HFFc6 (cell line): ENCODE measurements around the gene PLEKHA7. TPM values are rescaled to one million over a fixed set of nuclear protein-coding genes. Genes with fewer than 3 reads are reported as not detected.
"Not testable (repeated sequence)": the region's sequence is repeated elsewhere in the genome, so short reads cannot be mapped to it uniquely, and the experiment has no call there.

Experiments used
- DNase-seq: peaks from one replicate; pipeline ENCODE4 v3.0.0-alpha.2; 2018
- H3K27ac Mint-ChIP-seq: 2 replicates; pipeline ENCODE4 v1.8.0; 2020; ENCODE audit warnings: mild to moderate bottlenecking, mixed read lengths
- H3K27me3 Mint-ChIP-seq: 2 replicates; pipeline ENCODE4 v1.8.0; 2021; ENCODE audit warnings: mild to moderate bottlenecking, moderate library complexity, mixed read lengths; ENCODE audit not compliant: insufficient read depth
- H3K36me3 Mint-ChIP-seq: 2 replicates; pipeline ENCODE4 v1.8.0; 2021; ENCODE audit warnings: low read depth, mixed read lengths
- H3K4me1 Mint-ChIP-seq: 2 replicates; pipeline ENCODE4 v1.8.0; 2020; ENCODE audit warnings: low read depth, mixed read lengths
- H3K4me3 Mint-ChIP-seq: 2 replicates; pipeline ENCODE4 v1.8.0; 2020; ENCODE audit warnings: mild to moderate bottlenecking, moderate library complexity, mixed read lengths
- H3K9me3 Mint-ChIP-seq: 2 replicates; pipeline ENCODE4 v1.8.0; 2020; ENCODE audit warnings: mild to moderate bottlenecking, mixed read lengths
- CTCF ChIP-seq: fragments of 200-600 bp; sonication (generic); IDR thresholded peaks from 2 replicates; pipeline ENCODE4 v1.5.0; 2021; ENCODE audit warnings: antibody characterized with exemption, mild to moderate bottlenecking
- total RNA-seq, 6 experiments: library from RNA; stranded (reverse); fragmentation: NEBNext Ultra II Directional; extraction: Animal tissue kit (Norgen Biotek cat#: 25700); gene quantifications; 2 replicates in 1 of 6; 3 replicates in 5 of 6; pipeline ENCODE4 v1.2.3, GENCODE V29; 2021

Gene PLEKHA7
- total RNA-seq, 6 experiments from 2014 or later, result 0.07 to 0.24 (median 0.08) TPM; not detected in 3

- DNase-seq, result no peak
- Mint-ChIP-seq H3K9me3 (peaks cover 4% of the 10 kb centered on the region; the same call in 1 of the 2 replicates), H3K36me3 (no peaks in the 10 kb centered on the region), H3K27me3 (peaks cover 13% of the 10 kb centered on the region), H3K4me1 (no peaks in the 10 kb centered on the region), H3K27ac (no peak overlapping the region), H3K4me3 (no peak overlapping the region)
- no peak for TF ChIP-seq CTCF
Observed at GRCh38 chr11:16909359-16910035, 104.7 kb downstream of the PLEKHA7 start.

GRCh38 chr11:16905375-16905774, 108.8 kb downstream of the PLEKHA7 start:
- Mint-ChIP-seq H3K36me3 (no peaks in the 10 kb centered on the region), H3K27me3 (peaks cover 1% of the 10 kb centered on the region), H3K4me1 (no peaks in the 10 kb centered on the region), H3K4me3 (no peak overlapping the region), H3K27ac (no peak overlapping the region), H3K9me3 (peaks cover 4% of the 10 kb centered on the region; the same call in 1 of the 2 replicates)
- no peak for TF ChIP-seq CTCF
- no peak for DNase-seq

- not testable (repeated sequence) for H3K4me3 Mint-ChIP-seq, H3K4me1 Mint-ChIP-seq, H3K27me3 Mint-ChIP-seq, DNase-seq, H3K36me3 Mint-ChIP-seq, H3K9me3 Mint-ChIP-seq, H3K27ac Mint-ChIP-seq
Observed at GRCh38 chr11:16904761-16905160, 109.5 kb downstream of the PLEKHA7 start.

- TF ChIP-seq CTCF, result no peak
- no peak overlapping the region for H3K4me3 Mint-ChIP-seq
Observed at GRCh38 chr11:16902781-16903378, 111.3 kb downstream of the PLEKHA7 start.

GRCh38 chr11:16902182-16902581, 112.0 kb downstream of the PLEKHA7 start:
- Mint-ChIP-seq H3K27me3 (peaks cover 8% of the 10 kb centered on the region), H3K9me3 (peaks cover 4% of the 10 kb centered on the region; the same call in 1 of the 2 replicates), H3K27ac (no peak overlapping the region), H3K4me3 (no peak overlapping the region), H3K4me1 (no peaks in the 10 kb centered on the region), H3K36me3 (no peaks in the 10 kb centered on the region)
- no peak for TF ChIP-seq CTCF
- no peak for DNase-seq

More at GRCh38 chr11:16902781-16903378, 111.3 kb downstream of the PLEKHA7 start:
- Mint-ChIP-seq H3K27me3 (peaks cover 6% of the 10 kb centered on the region), H3K27ac (no peak overlapping the region), H3K36me3 (no peaks in the 10 kb centered on the region), H3K9me3 (peaks cover 4% of the 10 kb centered on the region; the same call in 1 of the 2 replicates), H3K4me1 (no peaks in the 10 kb centered on the region)
- no peak for DNase-seq

GRCh38 chr11:16900491-16900890, 113.7 kb downstream of the PLEKHA7 start:
- no peak for TF ChIP-seq CTCF
- no peak overlapping the region for H3K4me3 Mint-ChIP-seq
- H3K9me3 Mint-ChIP-seq, result no peaks in the 10 kb centered on the region

More at GRCh38 chr11:16900491-16900890, 113.7 kb downstream of the PLEKHA7 start:
- no peaks in the 10 kb centered on the region for H3K4me1 Mint-ChIP-seq
- H3K36me3 Mint-ChIP-seq, result no peaks in the 10 kb centered on the region
- DNase-seq, result no peak
- H3K27ac Mint-ChIP-seq, result no peak overlapping the region
- peaks cover 14% of the 10 kb centered on the region for H3K27me3 Mint-ChIP-seq
